CD4-positive, alpha-beta T cell (primary cell): ENCODE results near the gene ZBTB40. TPM values are rescaled to one million over a fixed set of nuclear protein-coding genes. Genes with fewer than 3 reads are reported as not detected.

Experiments
- ATAC-seq: fragments of 200-7000 bp; cut with Tn5 transposase; one replicate; pipeline ENCODE4 v1.10.0; 2022; ENCODE audit warnings: mild to moderate bottlenecking; ENCODE audit not compliant: poor library complexity
- CTCF ChIA-PET: fragments of 350-600 bp; sonication (Branson Sonifier 250); formaldehyde crosslinking; loops from one replicate; lab custom pipeline; 2021; ENCODE audit warnings: antibody characterized with exemption, inconsistent platforms; lab: Charles Lee
- POLR2A ChIA-PET: fragments of 350-600 bp; sonication (Branson Sonifier 250); formaldehyde crosslinking; loops from one replicate; lab custom pipeline; 2021; ENCODE audit warnings: antibody characterized with exemption, inconsistent platforms; lab: Charles Lee
- DNase-seq, 14 experiments: peaks; one replicate each; pipeline ENCODE4 v3.0.0-alpha.2; 2013 to 2020; ENCODE audit warnings: mixed read lengths in 2 of 14
- H3K27ac ChIP-seq, 2 donors: one replicate each; pipeline versions ENCODE4 v1.5.1 to v1.7.0; 2013; ENCODE audit warnings: low read length in 2 of 2, low read depth in 1 of 2, mild to moderate bottlenecking in 1 of 2
- H3K27me3 ChIP-seq, 2 experiments: 1 replicate in 1 of 2; 2 replicates in 1 of 2; pipeline versions ENCODE4 v1.6.1 to v1.7.0; 2013; ENCODE audit warnings: low read length in 2 of 2, control low read depth in 1 of 2, mild to moderate bottlenecking in 1 of 2, moderate library complexity in 1 of 2; ENCODE audit not compliant: insufficient read depth in 2 of 2, control insufficient read depth in 1 of 2
- H3K36me3 ChIP-seq: one replicate; pipeline ENCODE4 v1.6.1; 2013; ENCODE audit warnings: low read length, control low read depth; ENCODE audit not compliant: insufficient read depth
- H3K4me1 ChIP-seq: one replicate; pipeline ENCODE4 v1.6.1; 2013; ENCODE audit warnings: low read length, control low read depth; ENCODE audit not compliant: insufficient read depth
- H3K4me3 ChIP-seq: one replicate; pipeline ENCODE4 v1.5.1; 2013; ENCODE audit warnings: mild to moderate bottlenecking, low read length, moderate library complexity
- H3K9me3 ChIP-seq, 2 experiments: 1 replicate in 1 of 2; 2 replicates in 1 of 2; pipeline versions ENCODE4 v1.6.1 to v1.7.0; 2013; ENCODE audit warnings: low read length in 2 of 2, mild to moderate bottlenecking in 2 of 2, control low read depth in 1 of 2, moderate library complexity in 1 of 2; ENCODE audit not compliant: control insufficient read depth in 1 of 2, insufficient read depth in 1 of 2
- H3K27ac Mint-ChIP-seq: one replicate; pipeline ENCODE4 v1.8.0; 2020; ENCODE audit warnings: mixed read lengths
- H3K27me3 Mint-ChIP-seq: one replicate; pipeline ENCODE4 v1.8.0; 2021; ENCODE audit warnings: mixed read lengths
- H3K36me3 Mint-ChIP-seq: one replicate; pipeline ENCODE4 v1.8.0; 2021; ENCODE audit warnings: low read depth, mixed read lengths
- H3K4me1 Mint-ChIP-seq: one replicate; pipeline ENCODE4 v1.8.0; 2021; ENCODE audit warnings: low read depth, mixed read lengths
- H3K4me3 Mint-ChIP-seq: one replicate; pipeline ENCODE4 v1.8.0; 2020; ENCODE audit warnings: mild to moderate bottlenecking, mixed read lengths
- H3K9me3 Mint-ChIP-seq: one replicate; pipeline ENCODE4 v1.8.0; 2020; ENCODE audit warnings: mixed read lengths
- CTCF ChIP-seq: fragments of 200-600 bp; IDR thresholded peaks from one replicate; pipeline ENCODE4 v1.8.0; 2022; ENCODE audit warnings: antibody characterized with exemption, mild to moderate bottlenecking
- intact Hi-C, 2 experiments: fragments of 100-400 bp; cut with DNase I in 1 of 2; cut with micrococcal nuclease in 1 of 2; formaldehyde crosslinking; loops; one replicate each; pipeline versions ENCODE4 v1.15.1 to v1.9.0; 2023 to 2025; cut with DNase I, micrococcal nuclease
- total RNA-seq, 174 experiments: library from RNA in 2 of 174; stranded (reverse) in 2 of 174; gene quantifications; one replicate each; pipeline ENCODE4 v1.2.3 and lab custom pipeline; 2021 to 2026

The ZBTB40 gene
- total RNA-seq, 2 experiments from 2014 or later: 28.4 to 30.6 TPM

GRCh38 chr1:22526098-22526497 lies 74.4 kb downstream of the ZBTB40 start:
- Histone ChIP-seq H3K27ac (no peak overlapping the region), H3K4me1 (no peaks in the 10 kb centered on the region), H3K27me3 (no peaks in the 10 kb centered on the region), H3K36me3 (peaks cover 63% of the 10 kb centered on the region), H3K9me3 (no peaks in the 10 kb centered on the region), H3K4me3 (no peak overlapping the region)
- intact Hi-C loops: no loop called here
- TF ChIP-seq CTCF: no peak
- CTCF ChIA-PET: no interaction called here
- ATAC-seq (no peak), DNase-seq (no peak)
- POLR2A ChIA-PET: no interaction called here
- Mint-ChIP-seq H3K27me3 (no peaks in the 10 kb centered on the region), H3K4me1 (no peaks in the 10 kb centered on the region), H3K9me3 (no peaks in the 10 kb centered on the region), H3K4me3 (no peak overlapping the region), H3K36me3 (peaks cover 81% of the 10 kb centered on the region), H3K27ac (no peak overlapping the region)

- H3K36me3 Mint-ChIP-seq: peaks cover 75% of the 10 kb centered on the region
- no peak for DNase-seq
- ATAC-seq: no peak
- ChIA-PET POLR2A (no interaction called here), CTCF (no interaction called here)
- H3K27me3 Mint-ChIP-seq: no peaks in the 10 kb centered on the region
- H3K27me3 ChIP-seq: no peaks in the 10 kb centered on the region
- H3K9me3 ChIP-seq: no peaks in the 10 kb centered on the region
- no peak for TF ChIP-seq CTCF
- H3K4me3 ChIP-seq: no peak overlapping the region
- H3K9me3 Mint-ChIP-seq: no peaks in the 10 kb centered on the region
- H3K27ac ChIP-seq: no peak overlapping the region
- H3K4me1 Mint-ChIP-seq: no peaks in the 10 kb centered on the region
- no peaks in the 10 kb centered on the region for H3K4me1 ChIP-seq
- intact Hi-C loops: no loop called here
- H3K4me3 Mint-ChIP-seq: no peak overlapping the region
- H3K36me3 ChIP-seq: peaks cover 57% of the 10 kb centered on the region
- H3K27ac Mint-ChIP-seq: no peak overlapping the region
Measured at GRCh38 chr1:22526677-22527076, 75.0 kb downstream of the ZBTB40 start.

GRCh38 chr1:22527122-22527521 lies 75.5 kb downstream of the ZBTB40 start:
- intact Hi-C loops: no loop called here
- CTCF ChIA-PET: no interaction called here
- no peaks in the 10 kb centered on the region for H3K27me3 ChIP-seq
- Mint-ChIP-seq H3K36me3 (peaks cover 71% of the 10 kb centered on the region), H3K4me1 (no peaks in the 10 kb centered on the region), H3K27me3 (no peaks in the 10 kb centered on the region), H3K9me3 (no peaks in the 10 kb centered on the region), H3K4me3 (no peak overlapping the region), H3K27ac (no peak overlapping the region)
- peaks cover 54% of the 10 kb centered on the region for H3K36me3 ChIP-seq
- DNase-seq (no peak), ATAC-seq (no peak)
- POLR2A ChIA-PET: no interaction called here
- no peak overlapping the region for H3K4me3 ChIP-seq
- no peaks in the 10 kb centered on the region for H3K4me1 ChIP-seq
- no peak for TF ChIP-seq CTCF
- H3K9me3 ChIP-seq: no peaks in the 10 kb centered on the region
- no peak overlapping the region for H3K27ac ChIP-seq
